ENCODE results near the gene C21orf58. TPM values are rescaled to one million over a fixed set of nuclear protein-coding genes. Genes with fewer than 3 reads are reported as not detected.
"Not testable (repeated sequence)": the region's sequence is repeated elsewhere in the genome, so short reads cannot be mapped to it uniquely, and the experiment has no call there.

The C21orf58 gene
- polyA plus RNA-seq = 1 to 10 TPM in 2 of 3 donors, under 1 TPM in 1; 0.89 to 3.8 (median 1.4) TPM

DNA sequence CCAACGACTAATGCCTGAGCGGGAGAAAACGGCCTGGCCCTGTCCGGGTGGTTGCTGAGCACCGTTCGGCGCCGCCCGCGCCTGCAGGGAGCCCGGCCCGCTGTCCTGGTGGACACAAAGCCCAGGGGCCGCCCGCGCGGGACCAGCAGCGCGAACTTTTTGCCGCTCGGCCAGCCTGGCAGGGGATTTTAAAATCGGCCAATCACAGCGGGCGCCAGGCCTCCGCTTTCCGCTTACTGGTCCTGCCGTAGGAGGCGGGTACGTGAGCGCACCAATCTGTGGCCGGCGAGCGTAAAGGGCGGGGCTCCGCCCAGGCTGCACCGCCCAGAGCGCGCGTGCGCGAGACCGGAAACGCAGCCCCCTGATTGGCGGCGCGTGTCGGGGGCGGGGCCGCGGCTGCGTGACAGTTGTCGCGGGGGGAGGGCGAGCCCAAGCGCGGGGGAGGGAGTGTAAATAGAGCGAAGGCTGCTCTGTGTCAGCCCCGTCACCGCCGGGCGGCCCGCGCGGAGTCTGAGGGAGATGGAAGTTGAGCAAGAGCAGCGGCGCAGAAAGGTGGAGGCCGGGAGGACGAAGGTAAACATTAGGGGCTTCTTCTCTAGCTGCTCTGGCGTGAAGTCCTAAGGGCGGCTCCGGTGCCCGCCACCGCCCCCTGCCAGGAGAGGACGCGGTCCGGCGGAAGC, at the start of gene C21orf58, which contains the start of gene PCNT:
Gene C21orf58 (minus strand): TSS at position 161 of the 680 bp plus-strand sequence. CDS start 1,132 bp downstream, outside the sequence.
Gene PCNT (plus strand): TSS at position 447 of the 680 bp plus-strand sequence. CDS start 73 bp downstream, at position 520.
- H3K27ac ChIP-seq (ENCODE audit: low read depth, low read length) = no peak within 1 kb of the TSS
- 0% methylated on average over 70 to 76 of the region's 76 CpGs for WGBS, 3 donors

DNA sequence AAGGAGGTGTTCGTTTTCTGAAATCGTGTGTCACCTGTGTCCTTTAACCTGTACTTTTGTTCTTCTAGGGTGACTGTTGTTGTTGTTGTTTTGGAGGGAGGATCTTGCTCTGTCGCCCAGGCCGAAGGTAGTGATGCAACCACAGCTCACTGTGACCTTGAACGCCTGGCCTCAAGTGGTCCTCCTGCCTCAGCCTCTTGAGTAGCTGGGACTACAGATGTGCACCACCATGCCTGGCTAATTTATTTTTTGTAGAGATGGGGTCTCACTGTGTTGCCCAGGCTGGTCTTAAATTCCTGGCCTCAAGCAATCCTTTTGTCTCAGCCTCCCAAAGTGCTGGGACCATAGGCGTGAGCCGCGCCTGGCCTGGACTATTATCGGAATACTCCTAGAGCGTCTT, 49.3 kb upstream of the C21orf58 start:
- not testable (repeated sequence) for H3K27ac ChIP-seq (ENCODE audit: low read depth, low read length)
- WGBS, 3 donors = 93 to 96% (median 93%) methylated on average over 10 of the region's 10 CpGs

DNA sequence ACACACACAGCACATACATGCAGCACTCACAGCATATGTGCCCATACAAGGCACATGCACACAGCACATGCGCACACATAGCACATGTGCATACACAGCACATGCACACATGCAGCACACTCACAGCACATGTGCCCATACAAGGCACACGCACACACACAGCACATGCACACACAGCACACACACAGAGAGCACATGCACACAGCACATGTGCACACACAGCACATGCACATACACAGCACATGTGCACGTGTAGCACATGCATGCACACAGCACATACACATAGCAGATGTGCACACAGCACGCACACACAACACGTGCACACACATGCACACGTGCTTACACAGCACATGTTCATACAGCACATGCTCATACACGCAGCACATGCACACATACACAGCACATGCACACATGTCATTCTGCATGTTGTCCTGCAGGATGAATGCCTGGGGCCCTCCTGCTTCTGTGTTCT, 48.4 kb upstream of the C21orf58 start:
- 95 to 98% (median 96%) methylated on average over 7 of the region's 7 CpGs for WGBS, 3 donors
- no peak overlapping the region for H3K27ac ChIP-seq (ENCODE audit: low read depth, low read length)

DNA sequence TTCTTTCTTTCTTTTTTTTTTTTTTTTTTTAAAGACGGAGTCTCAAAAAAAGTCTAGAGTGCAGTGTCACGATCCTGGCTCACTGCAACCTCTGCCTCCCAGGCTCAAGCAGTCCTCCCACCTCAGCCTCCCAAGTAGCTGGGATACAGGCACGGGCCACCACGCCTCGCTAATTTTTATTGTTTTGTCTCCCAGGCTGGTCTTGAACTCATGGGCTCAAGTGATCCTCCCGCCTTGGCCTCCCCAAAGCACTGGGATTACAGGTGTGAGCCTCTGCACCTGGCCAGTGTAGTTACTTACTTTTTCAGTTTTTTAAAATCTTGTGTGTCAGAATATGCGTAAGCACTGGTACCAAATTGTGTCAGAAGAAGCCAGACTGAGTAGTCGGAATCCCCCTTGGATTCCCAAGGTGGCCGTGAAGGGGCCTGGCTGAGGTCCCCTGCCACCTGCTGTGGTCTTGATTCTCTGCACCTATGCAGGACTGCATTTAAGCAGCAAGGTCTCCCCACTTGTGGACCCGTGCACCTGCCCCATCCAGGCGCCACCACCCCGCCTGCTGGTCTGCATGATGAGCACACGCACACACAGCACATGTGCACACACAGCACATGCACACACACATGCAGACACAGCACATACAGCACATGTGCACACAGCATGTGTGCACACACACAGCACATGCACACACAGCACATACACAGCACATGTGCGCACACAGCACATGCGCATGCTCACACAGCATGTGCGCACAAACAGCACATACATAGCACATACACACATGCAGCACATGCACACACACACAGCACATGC, 47.7 kb upstream of the C21orf58 start:
- WGBS, 3 donors = 95 to 98% (median 96%) methylated on average over 16 of the region's 16 CpGs
- H3K27ac ChIP-seq (ENCODE audit: low read depth, low read length) = no peak overlapping the region

DNA sequence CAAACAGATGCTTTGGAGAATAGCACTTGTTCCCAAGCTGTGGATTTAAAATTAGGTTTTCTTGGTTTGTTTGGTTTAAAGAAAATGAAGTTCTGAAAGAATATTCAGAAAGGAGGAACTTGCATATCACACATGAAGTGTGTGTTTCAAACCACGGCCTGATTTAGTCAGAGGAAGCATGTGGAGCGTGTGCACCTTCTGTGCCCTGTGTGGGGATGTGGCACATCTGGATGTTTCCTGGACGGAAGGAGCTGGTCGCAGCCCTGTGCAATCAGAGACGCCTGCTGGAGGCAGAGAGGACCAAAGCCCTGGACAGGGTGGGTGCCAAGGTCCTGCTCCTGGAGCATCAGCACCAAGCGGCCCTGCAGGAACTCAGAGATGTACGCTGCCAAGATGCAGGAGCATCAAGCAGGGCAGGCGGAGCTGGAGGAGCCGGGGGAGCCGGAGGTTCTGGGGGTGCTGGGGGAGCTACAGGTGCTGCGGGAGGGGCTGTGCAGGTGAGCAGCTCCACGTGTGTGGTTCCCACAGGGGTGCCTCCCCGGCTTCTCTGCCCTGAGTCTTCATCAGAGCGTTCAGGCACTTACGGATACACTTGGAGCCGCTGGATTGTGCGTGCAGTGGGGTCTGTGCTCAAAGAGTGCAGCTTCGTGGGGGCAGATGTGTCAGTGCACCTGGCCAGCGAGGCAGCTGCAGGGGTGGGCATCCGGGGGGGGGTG, 46.0 kb upstream of the C21orf58 start:
- 62 to 86% (median 68%) methylated on average over 20 of the region's 20 CpGs for WGBS, 3 donors
- no peak overlapping the region for H3K27ac ChIP-seq (ENCODE audit: low read depth, low read length)

DNA sequence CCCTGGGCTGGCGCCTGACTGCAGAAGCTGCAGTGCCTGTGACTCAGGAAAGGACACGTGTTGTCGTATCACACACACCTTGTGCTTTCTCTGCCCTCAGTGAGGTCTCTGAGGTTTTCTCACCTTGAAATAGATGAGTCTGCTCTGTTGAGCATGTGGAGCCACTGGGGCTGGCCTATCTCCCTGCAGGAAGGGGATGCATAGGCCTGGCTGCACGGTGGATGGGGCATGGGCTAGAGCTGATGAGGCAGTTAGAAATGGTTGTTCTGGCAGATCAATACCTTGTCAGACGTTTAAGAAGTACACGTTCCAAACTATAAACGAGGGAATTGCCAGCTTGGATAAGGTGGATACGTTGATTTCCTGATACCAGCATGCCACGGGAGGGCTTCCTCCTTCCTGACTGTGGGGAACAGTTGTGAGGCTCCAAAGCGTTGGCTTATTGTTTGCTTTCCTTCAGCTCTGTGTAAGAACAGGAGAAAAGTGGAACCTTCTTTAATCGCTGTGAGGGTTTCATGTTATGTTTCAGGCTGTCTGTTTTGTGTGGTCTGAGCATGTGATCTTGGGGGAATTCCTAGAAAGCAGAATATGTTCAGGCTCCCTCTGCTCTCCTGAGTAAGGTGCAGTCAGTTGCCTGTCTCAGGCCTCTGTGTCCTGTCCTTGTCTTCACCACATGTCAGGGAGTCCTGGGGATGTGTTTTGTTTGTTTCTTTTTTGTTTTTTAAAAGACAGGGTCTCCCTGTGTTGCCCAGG, 45.0 kb upstream of the C21orf58 start:
- 53 to 62% (median 56%) methylated on average over 11 of the region's 11 CpGs for WGBS, 3 donors
- no peak overlapping the region for H3K27ac ChIP-seq (ENCODE audit: low read depth, low read length)

DNA sequence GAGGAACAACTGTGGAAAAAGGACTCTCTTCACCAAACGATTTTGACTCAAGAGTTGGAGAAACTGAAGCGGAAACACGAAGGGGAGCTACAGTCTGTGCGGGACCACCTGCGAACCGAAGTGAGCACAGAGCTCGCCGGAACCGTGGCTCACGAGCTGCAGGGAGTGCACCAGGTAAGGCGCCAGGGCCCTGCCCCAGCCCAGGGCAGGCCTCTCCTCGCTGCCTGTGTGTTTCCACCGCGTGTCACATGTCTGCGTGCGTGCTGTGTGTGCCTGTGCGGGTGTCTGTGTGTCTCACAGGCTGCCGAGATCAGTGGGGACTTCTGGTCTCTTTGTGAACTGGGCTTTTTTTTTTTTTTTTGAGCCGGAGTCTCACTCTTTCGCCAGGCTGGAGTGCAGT, 43.3 kb upstream of the C21orf58 start:
- 91 to 95% (median 91%) methylated on average over 20 of the region's 20 CpGs for WGBS, 3 donors
- H3K27ac ChIP-seq (ENCODE audit: low read depth, low read length) = no peak overlapping the region

DNA sequence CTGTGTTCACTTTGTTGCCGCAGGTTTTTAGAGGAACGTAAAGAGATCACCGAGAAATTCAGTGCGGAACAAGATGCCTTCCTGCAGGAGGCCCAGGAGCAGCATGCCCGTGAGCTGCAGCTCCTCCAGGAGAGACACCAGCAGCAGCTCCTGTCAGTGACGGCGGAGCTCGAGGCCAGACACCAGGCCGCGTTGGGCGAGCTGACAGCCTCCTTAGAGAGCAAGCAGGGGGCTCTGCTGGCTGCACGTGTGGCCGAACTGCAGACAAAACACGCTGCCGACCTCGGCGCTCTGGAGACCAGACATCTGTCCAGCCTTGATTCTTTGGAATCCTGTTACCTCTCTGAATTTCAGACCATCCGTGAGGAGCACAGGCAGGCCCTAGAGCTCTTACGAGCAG, 42.9 kb upstream of the C21orf58 start:
- WGBS, 3 donors = 84 to 94% (median 86%) methylated on average over 19 of the region's 19 CpGs
- no peak overlapping the region for H3K27ac ChIP-seq (ENCODE audit: low read depth, low read length)

DNA sequence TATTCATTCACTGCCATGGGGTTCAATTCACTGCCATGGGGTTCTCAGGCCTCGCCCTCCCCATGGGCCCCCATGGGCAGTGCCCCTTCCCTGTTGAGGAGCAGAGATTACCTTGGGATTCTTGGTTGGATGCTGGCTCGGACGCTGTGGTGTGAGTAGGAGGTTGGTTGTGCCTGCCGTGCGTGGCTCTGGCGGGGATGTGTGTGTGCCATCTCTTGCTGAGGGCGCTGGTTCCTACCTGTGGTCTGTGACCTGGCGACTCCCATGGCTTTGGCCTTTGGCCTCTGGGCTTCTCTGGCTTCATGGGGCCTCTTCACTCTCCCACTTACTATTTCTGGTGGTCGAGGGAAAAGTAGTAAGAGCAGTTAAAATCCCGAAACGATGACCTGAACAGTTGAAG, 42.4 kb upstream of the C21orf58 start:
- no peak overlapping the region for H3K27ac ChIP-seq (ENCODE audit: low read depth, low read length)
- 82 to 92% (median 88%) methylated on average over 11 of the region's 11 CpGs for WGBS, 3 donors

DNA sequence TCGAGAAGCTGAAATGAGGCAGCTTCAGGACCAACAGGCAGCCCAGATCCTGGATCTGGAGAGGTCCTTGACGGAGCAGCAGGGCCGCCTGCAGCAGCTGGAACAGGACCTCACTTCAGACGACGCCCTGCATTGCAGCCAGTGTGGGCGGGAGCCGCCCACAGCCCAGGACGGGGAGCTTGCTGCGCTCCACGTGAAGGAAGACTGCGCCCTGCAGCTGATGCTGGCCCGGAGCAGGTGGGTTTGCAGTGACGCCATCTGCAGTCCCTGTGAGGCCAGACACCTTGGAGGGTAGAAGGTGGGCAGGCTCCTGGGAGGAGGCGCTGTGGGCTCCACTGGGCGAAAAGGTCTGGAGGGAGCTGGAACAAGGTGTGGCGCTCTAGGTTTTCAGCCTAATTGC, 40.0 kb upstream of the C21orf58 start:
- 90 to 92% (median 92%) methylated on average over 15 to 16 of the region's 16 CpGs for WGBS, 3 donors
- H3K27ac ChIP-seq (ENCODE audit: low read depth, low read length) = no peak overlapping the region

DNA sequence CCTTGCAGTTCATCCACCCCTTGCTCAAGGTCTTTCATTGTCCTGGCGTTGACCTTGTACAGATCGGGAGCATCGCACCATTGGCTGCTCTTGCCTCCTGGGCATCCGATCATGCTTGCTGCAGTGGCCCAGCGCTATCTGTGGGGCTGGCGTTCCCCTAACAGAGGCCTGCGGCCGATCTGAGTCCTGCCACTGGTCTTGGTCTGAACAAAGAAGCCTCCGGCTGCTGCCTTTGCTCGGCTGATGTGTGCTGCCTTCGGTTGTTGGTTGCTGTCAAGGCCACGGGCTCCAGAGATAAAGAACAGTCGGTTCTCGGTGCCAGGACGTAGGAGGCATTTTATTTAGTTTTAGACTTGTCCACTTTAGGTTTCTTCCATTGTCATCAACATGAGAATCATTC, 39.3 kb upstream of the C21orf58 start:
- WGBS, 3 donors = 62 to 92% (median 91%) methylated on average over 15 of the region's 15 CpGs
- no peak overlapping the region for H3K27ac ChIP-seq (ENCODE audit: low read depth, low read length)

DNA sequence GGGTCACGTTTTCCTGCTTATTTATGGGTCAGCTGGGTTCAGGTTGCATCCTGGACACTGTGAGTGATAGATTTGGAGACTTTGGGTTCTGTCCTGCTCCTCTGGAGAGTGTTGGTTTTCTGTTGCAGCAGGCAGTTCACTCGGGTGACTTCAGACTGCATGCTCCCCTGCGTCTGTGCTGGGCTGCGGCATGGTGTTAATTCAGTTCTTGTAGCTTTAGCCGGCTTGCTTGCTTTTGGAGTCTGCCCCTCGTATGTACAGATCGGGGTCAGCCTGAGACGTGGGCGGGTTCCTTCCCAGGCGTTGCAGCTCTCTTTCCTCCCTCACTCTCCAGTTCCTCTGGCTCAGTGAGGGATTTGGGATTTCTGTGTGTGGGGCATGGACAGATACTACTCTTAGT, 38.3 kb upstream of the C21orf58 start:
- H3K27ac ChIP-seq (ENCODE audit: low read depth, low read length) = no peak overlapping the region
- 64 to 87% (median 73%) methylated on average over 10 of the region's 10 CpGs for WGBS, 3 donors

DNA sequence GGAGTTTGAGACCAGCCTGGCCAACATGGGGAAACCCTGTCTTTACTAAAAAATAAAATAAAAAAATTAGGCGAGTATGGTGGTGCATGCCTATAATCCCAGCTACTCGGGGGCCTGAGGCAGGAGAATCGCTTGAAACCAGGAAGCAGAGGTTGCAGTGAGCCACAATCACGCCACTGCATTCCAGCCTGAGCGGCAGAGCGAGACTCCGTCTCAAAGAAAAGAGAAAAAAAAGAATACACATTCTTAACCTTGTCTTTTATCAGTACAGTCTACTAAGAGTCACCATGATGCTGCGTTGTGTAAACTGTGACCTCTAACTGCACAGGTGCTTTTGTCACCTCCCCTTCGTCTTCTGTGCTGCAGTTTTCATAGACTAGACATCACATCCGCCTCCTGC, 37.5 kb upstream of the C21orf58 start:
- no peak overlapping the region for H3K27ac ChIP-seq (ENCODE audit: low read depth, low read length)
- WGBS, 3 donors = 93 to 99% (median 97%) methylated on average over 10 of the region's 10 CpGs

DNA sequence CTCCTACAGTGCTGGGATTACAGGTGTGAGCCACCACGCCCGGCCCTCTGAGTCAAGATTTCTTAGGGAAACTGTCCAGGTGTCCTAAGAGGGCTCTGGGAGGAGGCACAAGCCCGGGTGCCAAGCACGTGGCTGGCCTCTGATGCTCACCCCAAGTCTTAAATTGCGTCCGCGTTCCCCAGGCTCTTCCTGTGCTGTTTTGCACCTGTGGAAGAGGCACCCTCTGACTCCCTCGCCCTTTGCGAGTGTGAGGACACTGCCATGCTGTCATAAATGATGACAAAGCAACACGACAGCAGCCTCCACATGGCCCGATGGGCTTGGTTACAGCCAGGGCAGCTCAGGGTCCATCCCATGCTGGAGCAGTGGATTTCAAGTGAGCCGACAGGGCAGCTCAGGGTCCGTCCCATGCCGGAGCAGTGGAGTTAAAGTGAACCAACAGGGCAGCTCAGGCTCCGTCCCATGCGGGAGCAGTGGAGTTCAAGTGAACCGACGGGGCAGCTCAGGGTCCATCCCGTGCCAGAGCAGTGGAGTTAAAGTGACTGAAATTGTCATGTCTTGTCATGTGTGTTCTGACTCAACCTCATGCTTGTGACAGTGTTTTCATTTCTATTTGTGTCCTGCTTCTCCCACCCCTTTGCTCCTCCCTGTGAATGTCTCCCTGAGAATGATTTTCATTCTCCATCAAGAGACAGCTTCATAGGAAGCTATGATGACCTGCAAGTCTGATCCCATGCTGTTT, 34.2 kb upstream of the C21orf58 start:
- no peak overlapping the region for H3K27ac ChIP-seq (ENCODE audit: low read depth, low read length)
- 93 to 95% (median 93%) methylated on average over 19 of the region's 19 CpGs for WGBS, 3 donors

DNA sequence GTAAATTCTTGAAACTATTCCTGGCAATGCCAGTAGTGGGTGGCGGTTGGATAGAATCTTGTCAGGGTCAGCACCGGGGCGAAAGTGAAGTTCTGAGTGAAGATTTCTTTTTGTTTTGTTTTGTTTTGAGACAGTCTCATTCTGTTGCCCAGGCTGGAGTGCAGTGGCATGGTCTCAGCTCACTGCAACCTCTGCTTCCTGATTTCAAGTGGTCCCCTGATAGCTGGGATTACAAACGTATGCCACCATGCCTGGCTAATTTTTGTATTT, 33.6 kb upstream of the C21orf58 start:
- H3K27ac ChIP-seq (ENCODE audit: low read depth, low read length) = no peak overlapping the region
- WGBS, 3 donors = 84 to 89% (median 88%) methylated on average over 4 of the region's 4 CpGs

DNA sequence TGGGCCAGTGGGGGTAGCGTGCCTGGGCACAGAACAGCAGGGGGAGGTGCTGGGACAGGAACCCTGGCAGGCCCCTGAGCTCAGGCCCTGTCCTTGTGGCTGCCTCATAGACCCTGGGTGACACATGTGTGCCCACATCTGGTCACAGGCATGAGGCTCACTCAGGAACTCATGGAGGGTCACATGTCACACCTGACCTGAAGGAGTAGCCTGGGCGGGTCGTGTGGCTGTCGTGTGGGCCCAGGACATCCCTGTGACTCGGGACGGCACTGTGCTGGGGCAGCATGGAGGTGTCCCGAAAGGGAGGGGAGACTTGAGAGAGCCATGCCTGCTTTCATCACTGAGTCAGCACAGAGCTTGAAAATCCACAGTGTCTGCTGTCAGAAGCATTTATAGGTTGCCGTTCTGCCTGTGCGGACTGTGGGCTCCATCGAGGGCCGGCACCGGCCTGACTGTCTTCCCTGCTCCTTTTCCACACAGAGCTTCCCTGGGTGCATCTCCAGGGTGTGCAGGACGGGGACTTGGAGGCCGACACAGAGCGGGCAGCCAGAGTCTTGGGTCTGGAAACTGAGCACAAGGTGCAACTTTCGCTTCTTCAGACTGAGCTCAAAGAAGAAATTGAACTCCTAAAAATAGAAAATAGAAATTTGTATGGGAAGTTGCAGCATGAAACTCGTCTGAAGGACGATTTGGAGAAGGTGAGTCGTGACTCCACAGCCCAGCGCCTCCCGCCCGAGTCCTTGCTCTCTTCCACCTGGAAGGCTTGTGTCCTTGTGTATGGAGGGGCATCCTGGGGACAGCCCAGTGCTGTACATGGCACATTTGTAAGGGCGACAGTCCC, 33.0 kb upstream of the C21orf58 start:
- WGBS, 3 donors = 91 to 92% (median 91%) methylated on average over 23 of the region's 23 CpGs
- no peak overlapping the region for H3K27ac ChIP-seq (ENCODE audit: low read depth, low read length)

DNA sequence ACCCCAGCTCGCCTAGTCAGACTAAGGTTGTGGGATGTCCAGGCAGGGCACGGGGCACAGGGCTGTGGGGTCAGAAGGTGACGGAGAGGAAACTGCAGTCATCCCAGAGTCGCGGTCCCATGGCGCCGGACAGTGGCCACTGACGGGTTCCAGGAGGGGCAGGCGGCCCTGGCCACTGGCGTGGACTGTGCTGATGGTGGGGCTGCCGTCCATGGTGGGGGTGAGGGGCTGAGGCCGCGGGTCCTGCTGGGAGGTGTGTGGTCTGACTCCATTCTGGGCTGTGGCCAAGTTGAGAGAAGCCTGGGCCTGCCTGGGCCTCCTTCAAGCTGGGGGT, 32.3 kb upstream of the C21orf58 start:
- WGBS, 3 donors = 94 to 97% (median 95%) methylated on average over 13 of the region's 13 CpGs
- H3K27ac ChIP-seq (ENCODE audit: low read depth, low read length) = no peak overlapping the region

Measured in adipose tissue (tissue), 3 donors.